ENCODE results near the gene DSTN. TPM values are rescaled to one million over a fixed set of nuclear protein-coding genes. Genes with fewer than 3 reads are reported as not detected.

The DSTN gene
- total and polyA plus RNA-seq, 2 donors (not counting 3 experiments of a cell fraction or from before 2014, with no cell fraction given), result 66.1 to 300 TPM

- H3K4me2 ChIP-seq (ENCODE audit: insufficient read depth, low read length), result no peak overlapping the region
Observed at GRCh38 chr20:17589161-17589834, 19.4 kb downstream of the DSTN start.

More at GRCh38 chr20:17589161-17589834, 19.4 kb downstream of the DSTN start:
- POLR2A ChIA-PET, result no interaction called here
- H3K27me3 ChIP-seq (ENCODE audit: control insufficient read depth in 2 of 2, insufficient read depth in 2 of 2, low read length in 2 of 2), result no peaks in the 10 kb centered on the region
- H4K20me1 ChIP-seq (replicated peaks; ENCODE audit: control insufficient read depth, extremely low read depth, insufficient read depth, low read length), result peaks cover 9% of the 10 kb centered on the region
- no peak for TF ChIP-seq CTCF (IDR thresholded peaks at IDR 0.05; ENCODE audit: extremely low read depth in 1 of 2, insufficient read depth in 1 of 2, low read depth in 1 of 2, low read length in 2 of 2)
- no peak overlapping the region for H3K9ac ChIP-seq (replicated peaks; ENCODE audit: extremely low read depth, insufficient read depth, low read length)
- H3K4me1 ChIP-seq (ENCODE audit: control insufficient read depth, extremely low read depth, insufficient read depth, low read length), result peaks cover 13% of the 10 kb centered on the region
- intact Hi-C loops (cut with micrococcal nuclease), result no loop called here
- dilution Hi-C loops (cut with MboI; ENCODE audit: extremely low pct_ligation_motif_present, low sequenced_read_pairs), result no loop called here
- no peak overlapping the region for H3K27ac ChIP-seq (ENCODE audit: insufficient read depth, low read depth, low read length)
- H3K9me1 ChIP-seq (replicated peaks; ENCODE audit: control insufficient read depth, extremely low read depth, insufficient read depth, low read length), result no peaks in the 10 kb centered on the region
- no peaks in the 10 kb centered on the region for H3K9me3 ChIP-seq (replicated peaks; ENCODE audit: control insufficient read depth, insufficient read depth, low read length)
- CTCF ChIA-PET, result interaction anchor here (0.7 to 1.7 kb wide), 6 partner anchors 11 to 65 kb away, joined by 3 to 13 read pairs (median 4); no protein-coding TSS in a partner anchor
- FAIRE-seq, result no peak
- no peaks in the 10 kb centered on the region for H3K36me3 ChIP-seq (ENCODE audit: control insufficient read depth in 2 of 2, extremely low read depth in 1 of 2, insufficient read depth in 2 of 2, low read length in 2 of 2)
- no peak overlapping the region for H3K4me3 ChIP-seq (replicated peaks in 1 of 3; ENCODE audit: insufficient read depth in 1 of 3, low read depth in 1 of 3, low read length in 3 of 3)
- peaks cover 91% of the 10 kb centered on the region for H3K79me2 ChIP-seq (ENCODE audit: control insufficient read depth, insufficient read depth, low read length)
- DNase-seq (ENCODE audit: low read depth, low spot score), result no peak
- no TSS peak for BruUV-seq (replicated peaks)
- H2AFZ ChIP-seq (ENCODE audit: low read depth, low read length), result no peak overlapping the region

Data from endothelial cell of umbilical vein (primary cell).